Activated effector memory CD4-positive, alpha-beta T cell treated with Interleukin-2 at 50 U/mL for 16 hours (primary cell): ENCODE data around the gene PPP1R9B.

Experiments used
- DNase-seq: peaks from one replicate; pipeline ENCODE4 v3.0.0-alpha.2; 2020

The PPP1R9B gene

DNA sequence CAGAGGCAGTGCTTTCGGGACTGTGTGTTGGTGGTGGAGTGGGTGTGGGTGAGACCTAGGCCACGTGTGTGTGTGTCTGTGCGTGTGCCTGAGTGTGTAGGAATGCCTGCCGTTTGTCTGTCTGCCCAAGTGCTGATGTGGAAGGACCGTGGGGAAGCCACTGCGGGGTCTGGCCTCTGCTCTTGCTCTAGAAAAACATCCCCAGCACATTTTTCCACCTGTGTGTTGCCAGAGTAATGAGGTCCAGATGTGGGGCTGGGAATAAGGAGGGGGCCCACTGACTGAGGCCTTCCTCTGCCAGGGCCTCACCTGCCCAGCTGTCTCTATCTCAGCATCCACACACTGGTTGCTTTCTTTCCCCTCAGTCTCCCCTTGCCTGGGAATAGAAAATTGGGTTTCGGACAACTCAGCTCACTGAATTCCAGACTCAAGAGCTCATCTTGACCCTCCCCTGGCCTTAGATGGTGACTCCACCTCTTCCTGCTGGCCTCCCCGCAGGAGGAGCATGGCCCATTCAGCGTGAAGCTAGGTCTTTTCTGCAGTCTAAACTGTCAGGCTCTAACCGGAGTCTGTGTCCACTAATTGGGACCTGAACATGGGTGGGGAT is 23.0 kb upstream of the PPP1R9B start:
- no peak for DNase-seq

DNA sequence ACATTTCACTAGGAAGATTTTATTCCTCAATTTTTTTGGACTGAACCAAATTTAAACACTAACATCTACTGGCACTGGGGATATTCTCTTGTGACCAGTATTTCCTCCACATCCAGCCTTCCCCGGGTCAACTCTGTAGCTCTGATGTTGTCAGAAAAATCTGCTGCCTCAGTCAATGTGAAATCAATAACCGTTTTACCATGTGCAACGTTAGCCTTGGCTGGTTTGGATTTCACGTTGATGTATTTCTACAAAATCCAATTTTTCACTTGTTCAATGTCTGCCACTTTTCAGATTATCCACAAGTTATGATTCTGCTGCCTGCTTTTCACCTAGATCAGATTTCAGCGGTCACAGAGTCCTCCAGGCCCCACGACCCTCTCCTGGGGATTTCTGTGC is 22.5 kb upstream of the PPP1R9B start:
- DNase-seq, result no peak

DNA sequence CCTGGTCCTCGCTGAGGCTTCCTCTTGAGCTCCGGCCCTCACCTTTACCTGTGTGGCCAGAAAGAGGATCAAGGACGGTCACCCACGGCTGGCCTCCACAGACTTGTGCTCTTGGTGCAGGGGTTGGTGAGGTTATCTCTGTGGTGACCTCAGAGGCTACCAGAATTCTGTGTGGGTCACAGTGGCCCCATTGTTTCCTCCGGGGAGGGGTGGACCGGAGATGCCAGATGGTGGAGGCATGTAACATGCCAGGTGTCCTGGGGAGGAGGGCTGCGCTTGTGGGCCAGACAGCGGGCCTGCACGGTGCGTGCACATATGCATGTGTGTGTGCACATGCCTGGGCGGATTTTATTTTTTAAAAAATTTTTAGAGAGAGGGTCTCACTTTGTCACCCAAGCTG is 21.7 kb upstream of the PPP1R9B start:
- DNase-seq, result no peak

DNA sequence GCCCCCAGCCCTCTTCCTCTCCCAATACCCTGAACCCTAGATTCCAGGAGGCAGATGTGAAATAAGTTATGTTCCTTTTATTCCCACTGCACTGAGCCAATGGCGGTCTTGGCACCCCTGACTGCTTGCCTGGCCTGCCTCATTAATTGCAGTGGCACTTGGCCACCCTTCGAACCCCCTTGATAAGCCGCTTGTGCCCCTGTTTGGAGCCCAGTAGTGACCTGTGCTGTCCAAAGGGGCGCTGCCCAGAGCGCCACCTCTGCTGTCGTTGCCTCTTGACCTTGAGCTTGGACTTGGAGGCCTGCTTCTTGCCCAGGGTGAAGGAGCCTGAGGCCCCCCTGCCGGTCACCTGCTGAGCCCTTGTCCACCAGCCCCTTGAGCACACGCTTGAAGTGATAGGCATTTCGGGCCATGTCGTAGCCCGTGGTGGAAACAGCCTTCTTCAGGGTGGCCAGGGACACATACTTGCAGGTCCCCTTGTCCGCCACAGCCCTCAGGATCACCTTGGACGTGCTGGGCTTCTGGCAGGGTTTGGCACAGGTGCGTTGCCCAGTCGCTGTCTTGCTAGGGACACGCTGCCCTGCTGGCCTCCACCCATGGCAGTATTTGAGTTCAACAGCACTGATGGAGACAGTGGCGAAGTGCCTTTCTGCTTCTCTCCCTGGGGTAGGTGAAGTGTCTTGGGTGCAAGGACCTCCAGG is 21.0 kb upstream of the PPP1R9B start:
- no peak for DNase-seq

DNA sequence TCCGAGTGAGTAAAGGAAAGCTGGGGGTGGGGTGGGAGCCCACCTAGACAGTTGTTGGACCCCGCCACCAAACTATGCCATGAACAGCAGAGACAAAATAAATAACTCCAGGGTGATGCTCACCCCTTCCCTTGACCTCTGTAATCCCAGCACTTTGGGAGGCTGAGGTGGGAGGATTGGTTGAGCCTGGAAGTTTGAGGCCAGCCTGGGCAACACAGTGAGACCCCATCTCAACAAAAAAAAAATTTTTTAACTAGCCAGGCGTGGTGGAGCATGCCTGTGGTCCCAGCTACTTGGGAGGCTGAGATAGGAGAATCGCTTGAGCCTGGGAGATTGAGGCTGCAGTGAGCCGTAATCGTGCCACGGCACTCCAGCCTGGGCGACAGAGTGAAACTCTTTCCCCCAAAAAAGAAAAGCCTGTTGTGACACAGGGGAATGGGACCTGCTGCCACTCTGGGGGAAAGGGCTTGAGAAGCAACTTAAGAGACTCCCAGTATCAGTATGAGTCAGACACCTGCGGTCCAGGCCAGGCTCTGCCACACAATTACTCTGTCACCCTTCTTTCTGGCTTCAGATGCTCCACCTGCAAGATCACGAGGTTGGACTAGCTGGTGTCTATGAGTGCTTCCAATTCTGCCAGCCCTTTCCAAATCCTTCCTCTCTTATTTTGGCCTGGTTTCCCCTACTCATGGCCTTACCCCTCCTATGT is 20.3 kb upstream of the PPP1R9B start:
- DNase-seq, result no peak

DNA sequence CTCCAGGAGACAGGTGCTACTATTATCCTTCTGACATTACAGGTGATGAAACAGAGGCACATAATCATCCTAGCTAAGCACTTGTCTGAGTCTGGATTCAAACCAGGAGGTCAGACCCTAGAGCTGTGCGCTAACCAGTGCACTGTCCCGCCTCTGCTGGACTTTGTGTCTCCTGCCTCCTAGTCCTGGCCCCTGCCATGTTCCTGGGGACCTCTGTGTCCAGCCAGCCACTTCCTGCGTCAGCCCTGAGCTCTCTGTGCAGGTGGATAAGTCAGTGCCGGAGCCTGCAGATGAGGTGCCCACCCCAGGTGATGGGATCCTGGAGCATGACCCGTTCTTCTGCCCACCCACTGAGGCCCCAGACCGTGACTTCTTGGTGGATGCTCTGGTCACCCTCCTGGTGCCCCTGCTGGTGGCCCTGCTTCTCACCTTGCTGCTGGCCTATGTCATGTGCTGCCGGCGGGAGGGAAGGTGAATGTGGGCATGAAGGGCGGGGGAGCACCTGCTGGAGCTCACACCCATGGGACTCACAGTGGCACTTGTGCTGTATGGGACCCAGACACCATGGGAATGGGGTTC is 19.5 kb upstream of the PPP1R9B start:
- DNase-seq, result no peak

DNA sequence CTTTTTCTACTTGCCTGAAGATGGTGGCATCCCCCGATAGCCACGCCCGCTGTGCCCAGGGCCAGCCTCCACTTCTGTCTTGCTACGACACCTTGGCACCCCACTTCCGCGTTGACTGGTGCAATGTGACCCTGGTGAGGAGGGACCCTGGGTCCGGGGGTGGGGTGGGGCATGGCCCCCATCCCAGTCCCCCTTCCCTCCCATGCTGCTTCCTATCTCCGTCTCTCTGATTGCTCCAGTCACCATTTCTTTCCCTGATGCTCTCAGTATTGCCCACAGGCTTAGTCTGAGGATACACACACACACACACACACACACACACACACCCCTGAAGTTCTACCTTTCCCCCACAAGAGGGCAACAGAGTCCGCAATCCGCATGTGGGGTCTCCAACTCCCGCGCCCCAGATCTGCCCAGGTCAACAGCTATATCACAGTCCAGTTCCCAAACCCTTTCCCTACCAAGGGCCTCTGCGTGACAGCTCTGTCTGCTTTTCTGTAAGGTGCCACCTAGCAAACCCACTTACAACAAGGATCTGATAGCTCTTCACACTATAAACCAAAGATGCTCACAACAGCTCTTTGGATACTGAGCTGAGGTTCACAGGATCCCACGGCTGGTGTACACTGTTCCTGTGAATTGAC is 18.8 kb upstream of the PPP1R9B start:
- peak; percentile 53 for DNase-seq

DNA sequence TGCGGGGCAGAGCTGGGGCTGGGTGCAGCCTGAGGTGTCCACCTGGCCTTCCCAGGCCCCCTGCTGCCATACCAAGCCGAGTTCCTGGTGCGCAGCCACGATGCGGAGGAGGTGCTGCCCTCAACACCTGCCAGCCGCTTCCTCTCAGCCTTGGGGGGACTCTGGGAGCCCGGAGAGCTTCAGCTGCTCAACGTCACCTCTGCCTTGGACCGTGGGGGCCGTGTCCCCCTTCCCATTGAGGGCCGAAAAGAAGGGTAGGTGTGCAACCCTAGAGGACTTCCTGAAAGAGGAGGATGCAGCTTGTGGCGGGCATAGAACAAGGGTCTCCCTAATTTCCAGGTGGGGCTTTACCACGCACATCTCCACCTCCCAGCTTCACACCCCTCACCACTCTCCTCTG is 17.8 kb upstream of the PPP1R9B start:
- no peak for DNase-seq

DNA sequence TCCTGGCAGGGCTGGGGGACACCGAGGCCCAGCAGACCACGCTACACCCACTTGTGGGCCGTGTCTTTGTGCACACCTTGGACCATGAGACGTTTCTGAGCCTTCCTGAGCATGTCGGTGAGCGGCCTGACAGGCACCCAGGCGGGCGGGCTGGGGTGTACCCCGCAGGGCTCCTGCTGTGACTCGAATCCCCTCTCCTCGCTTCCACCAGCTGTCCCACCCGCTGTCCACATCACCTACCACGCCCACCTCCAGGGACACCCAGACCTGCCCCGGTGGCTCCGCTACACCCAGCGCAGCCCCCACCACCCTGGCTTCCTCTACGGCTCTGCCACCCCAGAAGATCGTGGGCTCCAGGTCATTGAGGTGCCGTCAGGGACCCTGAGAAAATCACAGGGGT is 16.9 kb upstream of the PPP1R9B start:
- DNase-seq, result no peak

DNA sequence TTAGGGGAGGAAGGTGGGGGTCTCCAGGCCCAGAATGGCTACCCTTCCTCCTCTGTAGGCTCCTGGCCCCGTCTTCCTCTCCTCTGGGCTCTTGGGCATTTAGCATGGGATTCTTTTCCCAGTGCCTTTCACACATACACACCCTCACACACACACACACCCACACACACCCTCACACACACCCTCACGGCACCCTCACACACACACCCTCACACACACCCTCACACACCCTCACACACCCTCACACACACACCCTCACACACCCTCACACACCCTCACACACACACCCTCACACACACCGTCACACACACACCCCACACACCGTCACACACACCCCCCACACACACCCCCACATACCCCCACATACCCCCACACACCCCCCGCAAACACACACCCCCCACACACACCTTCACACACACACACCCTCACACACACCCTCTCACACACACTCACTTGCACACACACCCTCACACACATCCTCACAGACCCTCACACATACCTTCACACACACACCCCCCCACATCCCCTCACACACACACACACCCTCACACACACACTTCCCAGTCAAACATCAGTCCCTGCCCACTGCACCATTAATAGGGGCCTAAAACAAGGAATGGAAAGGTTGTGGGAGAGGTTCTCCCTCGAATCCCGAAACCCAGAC is 16.2 kb upstream of the PPP1R9B start:
- DNase-seq, result no peak

DNA sequence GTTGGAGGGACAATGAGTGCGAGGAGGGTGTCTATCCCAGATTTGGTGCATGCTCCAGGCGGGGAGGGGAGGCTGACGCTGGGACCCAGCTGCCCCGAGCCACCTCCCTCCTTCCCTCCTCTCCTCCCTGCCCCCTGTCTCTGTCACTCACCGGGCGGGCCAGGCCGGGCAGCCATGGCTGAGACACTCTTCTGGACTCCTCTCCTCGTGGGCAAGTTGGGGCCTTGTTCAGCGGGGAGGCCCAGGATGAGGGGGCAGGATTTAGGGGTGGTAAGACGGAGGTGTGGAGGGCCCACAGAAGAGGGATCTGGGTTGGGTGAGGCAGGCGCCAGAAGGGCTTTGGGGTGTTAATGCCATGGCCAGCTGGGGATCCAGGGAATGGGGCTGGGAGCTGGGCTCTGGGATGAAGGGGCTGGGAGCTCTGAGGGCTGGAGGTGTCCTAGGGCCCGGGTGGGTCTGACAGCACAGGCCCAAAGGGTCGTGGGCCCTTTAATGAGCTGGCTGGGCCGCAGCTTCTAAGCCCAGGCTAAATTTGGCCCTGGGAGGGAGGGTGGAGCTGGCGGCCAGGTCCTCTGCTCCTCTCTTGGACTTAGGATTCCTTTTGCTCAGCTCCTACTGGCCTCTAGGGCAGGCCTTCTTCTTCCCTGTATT is 15.5 kb upstream of the PPP1R9B start, which contains the start of gene SGCA:
Gene SGCA (plus strand): TSS at position 139 of the 651 bp plus-strand sequence. CDS start 36 bp downstream, at position 175.
- no peak for DNase-seq

DNA sequence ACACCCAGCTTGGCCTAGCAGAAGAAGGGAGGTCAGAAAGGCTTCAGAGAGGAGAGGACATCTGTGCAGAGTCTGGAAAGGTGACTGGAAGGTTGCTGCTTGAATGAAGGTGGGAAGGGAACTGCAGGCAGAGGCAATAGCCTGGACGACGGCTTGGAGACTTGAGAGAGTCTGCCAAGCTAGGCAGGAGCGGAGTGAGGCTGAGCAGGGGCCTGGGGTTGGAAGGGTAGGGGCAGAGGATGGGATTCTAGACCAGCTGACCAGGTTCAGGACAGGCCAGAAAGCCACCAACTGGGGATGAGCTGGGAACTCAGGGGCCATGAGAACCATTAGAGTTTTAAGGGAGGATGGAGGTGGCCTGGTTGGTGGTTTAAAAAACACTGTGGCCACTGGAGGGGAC is 15.0 kb upstream of the PPP1R9B start:
- no peak for DNase-seq

DNA sequence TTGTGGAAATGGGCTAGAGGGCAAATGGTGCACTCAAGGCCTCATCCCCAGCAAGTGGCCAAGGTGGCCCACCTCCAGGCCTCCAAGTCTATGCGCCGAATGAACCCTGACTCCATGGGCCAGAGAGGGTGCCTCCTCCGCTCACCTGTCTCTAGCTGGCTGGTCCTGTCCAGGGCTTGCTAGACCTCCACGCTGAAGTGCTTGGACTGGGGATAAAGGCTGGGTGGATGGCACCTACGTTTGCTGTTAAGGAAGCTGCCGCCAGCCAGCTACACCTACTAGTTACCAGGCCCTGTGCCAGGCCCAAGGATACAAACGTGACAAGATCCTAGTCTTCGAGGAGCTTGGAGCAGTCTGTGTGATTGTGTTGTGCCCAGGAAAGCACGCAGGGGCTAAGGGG is 14.6 kb upstream of the PPP1R9B start:
- no peak for DNase-seq

DNA sequence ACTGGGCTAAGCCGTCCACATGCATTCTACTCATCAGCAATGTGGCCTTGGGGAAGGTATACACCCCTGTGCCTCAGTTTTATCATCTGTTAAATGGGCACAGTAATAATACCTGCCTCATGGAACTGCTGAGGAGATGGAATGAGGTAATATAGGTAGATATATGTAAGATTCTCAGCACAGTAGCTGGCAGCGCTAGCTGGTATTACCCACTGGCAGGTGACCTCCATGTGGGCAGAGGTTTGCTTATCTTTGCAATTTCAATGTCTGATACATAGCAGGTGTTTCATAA is 14.2 kb upstream of the PPP1R9B start:
- no peak for DNase-seq

DNA sequence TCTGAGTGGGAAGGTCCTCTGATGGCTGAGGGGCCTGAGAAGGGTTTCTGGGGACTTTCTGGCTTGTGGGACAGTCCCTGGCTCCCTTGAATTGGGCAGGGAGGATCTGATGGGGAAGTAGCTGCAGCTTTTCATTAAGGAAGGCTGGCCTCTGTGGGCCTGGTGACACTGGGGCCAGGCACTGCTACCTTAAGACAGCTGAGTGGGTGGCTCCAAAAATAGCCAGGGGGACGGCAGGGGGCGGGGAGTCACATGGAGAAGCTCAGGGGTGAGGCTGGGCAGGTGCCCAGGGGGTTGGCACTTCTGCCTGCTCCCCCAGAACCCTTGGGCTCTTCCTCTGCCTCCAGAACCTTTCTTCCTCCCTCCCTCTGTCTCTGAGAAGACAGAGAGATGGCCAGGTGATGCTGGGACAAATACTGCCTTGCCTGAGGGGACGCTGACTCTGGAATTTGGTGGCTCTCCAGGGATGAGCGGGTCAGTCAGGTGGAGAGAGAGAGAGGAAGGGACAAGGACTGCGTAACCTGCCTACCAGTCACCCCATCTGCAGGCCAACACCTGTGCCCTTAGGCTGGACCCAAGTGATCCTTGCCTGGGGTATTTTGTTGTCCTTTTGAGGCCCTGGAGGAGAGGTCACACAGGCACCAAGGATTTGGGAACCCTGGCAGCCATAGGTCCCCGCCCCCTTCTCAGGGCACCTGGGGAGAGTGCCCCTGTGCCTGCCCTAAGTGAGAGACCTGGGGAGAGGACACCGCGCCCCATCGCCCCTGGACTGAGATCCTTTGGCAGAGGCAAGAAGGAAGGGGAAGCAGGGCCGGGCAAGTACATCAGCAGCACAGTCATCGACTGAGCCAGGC is 13.6 kb upstream of the PPP1R9B start:
- DNase-seq, result no peak

DNA sequence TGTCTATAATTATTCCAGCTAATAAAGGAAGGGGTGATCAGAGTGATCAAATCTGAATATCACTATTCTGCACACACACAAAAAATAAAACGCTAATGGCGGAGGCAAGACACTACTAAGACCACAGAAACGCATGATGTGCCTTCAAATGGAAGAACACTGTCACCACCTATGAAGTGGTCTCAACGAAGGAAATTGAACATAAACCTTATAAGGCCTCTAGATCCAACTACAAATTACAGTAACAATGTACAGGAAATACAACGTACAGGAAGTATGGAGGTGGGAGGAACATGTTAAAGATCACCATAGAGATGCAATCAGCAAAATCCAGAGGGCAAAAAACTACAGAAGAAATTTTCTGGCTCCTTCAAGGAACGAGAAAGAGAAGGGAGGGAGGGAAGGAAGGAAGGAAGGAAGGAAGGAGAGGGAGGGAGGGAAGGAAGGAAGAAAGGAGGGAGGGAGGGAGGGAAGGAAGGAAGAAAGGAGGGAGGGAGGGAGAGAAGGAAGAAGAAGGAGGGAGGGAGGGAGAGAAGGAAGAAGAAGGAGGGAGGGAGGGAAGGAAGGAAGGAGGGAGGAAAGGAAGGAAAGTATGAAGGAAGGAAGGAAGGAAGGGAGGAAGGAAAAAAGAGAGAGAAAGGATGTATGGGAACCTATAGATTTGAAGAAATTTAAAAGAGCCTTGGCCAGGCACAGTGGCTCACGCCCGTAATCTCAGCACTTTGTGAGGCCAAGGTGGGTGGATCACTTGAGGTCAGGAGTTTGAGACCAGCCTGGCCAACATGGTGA is 12.2 kb upstream of the PPP1R9B start:
- DNase-seq, result no peak

DNA sequence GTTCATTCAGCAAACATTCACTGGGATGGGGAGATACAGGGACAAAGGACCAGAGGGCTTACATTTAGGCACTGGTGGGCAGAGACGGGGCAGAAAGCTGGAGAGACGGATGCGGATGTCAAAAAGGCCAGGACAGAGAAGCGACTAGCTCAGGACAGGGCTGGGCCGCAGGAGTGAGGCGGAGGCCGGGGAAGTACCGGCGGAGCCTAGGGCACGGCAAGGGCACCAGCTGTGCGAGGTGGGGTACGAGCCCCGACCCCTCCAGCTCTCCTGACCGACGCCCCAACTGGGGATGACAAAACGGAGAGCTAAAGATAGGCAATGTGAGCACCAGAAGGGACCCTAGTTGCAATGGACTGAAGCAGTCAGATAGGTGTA is 11.4 kb upstream of the PPP1R9B start:
- DNase-seq, result no peak

DNA sequence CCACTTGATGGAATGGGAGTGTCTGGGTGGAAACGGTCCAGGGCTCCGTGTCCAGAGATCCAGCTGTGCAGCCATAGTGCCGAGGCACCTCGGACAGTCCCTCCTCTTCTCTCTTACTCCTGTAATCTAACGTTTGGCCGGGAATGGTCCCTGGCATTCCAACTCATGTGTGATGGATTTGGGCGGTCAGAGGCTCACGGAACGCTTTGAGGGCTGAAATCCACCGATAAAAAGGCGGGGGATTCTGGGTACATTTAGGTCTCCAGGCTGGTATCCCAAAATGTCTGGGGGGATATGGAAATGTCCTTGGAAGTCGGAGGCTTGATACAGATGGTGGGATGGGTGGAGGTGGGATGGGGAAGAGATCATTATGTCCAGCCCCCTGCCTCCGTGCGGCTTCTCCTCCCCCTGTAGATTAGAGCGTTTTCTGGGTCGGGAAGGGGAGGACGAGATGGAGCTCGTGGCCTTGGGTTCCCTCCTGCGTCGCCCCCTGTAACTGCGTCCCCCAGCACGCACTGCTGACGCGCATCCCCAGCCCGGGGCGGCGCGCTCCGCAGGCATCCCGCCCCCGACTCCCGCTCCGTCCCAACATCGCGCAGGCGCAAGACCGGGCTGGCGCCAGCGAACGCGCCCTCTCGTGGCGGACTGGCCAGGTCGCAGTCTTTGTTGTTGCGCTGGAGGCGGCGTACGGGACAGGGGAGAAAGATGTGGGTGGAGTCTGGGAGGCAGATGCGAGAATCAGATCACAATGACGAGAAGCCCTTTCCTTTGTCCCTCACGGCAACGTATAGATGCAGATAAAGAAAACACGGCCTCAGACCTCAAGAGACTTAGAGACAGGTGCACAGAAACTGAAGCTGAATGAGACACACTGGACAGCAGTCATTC is 10.8 kb upstream of the PPP1R9B start:
- peak; percentile 93 for DNase-seq

DNA sequence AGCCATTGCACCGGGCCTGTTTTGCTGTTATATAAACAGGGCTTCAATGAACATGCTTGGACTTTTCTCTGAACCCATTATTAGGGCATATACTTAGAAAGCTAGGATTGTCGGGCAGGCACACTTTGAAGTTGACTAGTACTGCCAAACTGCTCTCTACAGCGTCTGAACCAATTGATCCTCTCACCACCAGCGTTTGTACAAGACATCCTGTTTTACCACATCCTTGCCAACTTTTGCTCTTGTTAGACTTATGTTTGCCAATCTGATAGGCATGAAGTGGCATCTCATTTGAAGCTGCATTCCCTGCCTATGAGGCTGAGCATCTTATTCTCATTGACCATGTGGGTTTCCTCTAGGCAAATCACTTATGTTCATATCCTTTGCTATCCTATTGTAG is 7.4 kb upstream of the PPP1R9B start:
- no peak for DNase-seq
